Coronary artery (tissue), 2 donors: Measurements from ENCODE around the gene SNX13.
A peak's percentile ranks its signal among the peaks of the same experiment; 100 is the strongest.

Experiments
- DNase-seq: peaks from one replicate; pipeline ENCODE4 v3.0.0-alpha.2; 2017; ENCODE audit warnings: low spot score
- H3K27ac ChIP-seq, 2 donors: fragments of 200-600 bp; sonication (generic); one replicate each; pipeline ENCODE4 v1.5.1; 2016 to 2019
- H3K4me3 ChIP-seq: fragments of 200-600 bp; sonication (generic); 2 replicates; pipeline ENCODE4 v1.5.1; 2016; ENCODE audit warnings: mild to moderate bottlenecking, moderate library complexity
- CTCF ChIP-seq: fragments of 200-600 bp; sonication (generic); IDR thresholded peaks from one replicate; pipeline ENCODE4 v1.5.1; 2019; ENCODE audit warnings: antibody characterized with exemption

Gene SNX13

GRCh38 chr7:17940302-17940883 is at the start of gene SNX13:
SNX13 (minus strand) TSS chr7:17940494; CDS start chr7:17940295, 199 bp downstream.
- no peak for TF ChIP-seq CTCF
- peak; percentile 94 for DNase-seq
- peak within 1 kb of the TSS; percentile 95 to 98 for H3K27ac ChIP-seq
- H3K4me3 ChIP-seq = peak within 1 kb of the TSS; percentile 97

- DNase-seq = no peak
- Histone ChIP-seq H3K4me3 (no peak overlapping the region), H3K27ac (no peak overlapping the region)
- no peak for TF ChIP-seq CTCF
Measured at GRCh38 chr7:17989546-17989945, 49.3 kb upstream of the SNX13 start.

GRCh38 chr7:17988858-17989257 is 48.6 kb upstream of the SNX13 start:
- H3K4me3 ChIP-seq = no peak overlapping the region

GRCh38 chr7:17988141-17988540 is 47.8 kb upstream of the SNX13 start:
- H3K27ac ChIP-seq = no peak overlapping the region
- no peak overlapping the region for H3K4me3 ChIP-seq
- TF ChIP-seq CTCF = no peak
- no peak for DNase-seq

More at GRCh38 chr7:17988858-17989257, 48.6 kb upstream of the SNX13 start:
- H3K27ac ChIP-seq = no peak overlapping the region
- no peak for DNase-seq
- TF ChIP-seq CTCF = no peak

GRCh38 chr7:17986851-17987250 is 46.6 kb upstream of the SNX13 start:
- no peak for TF ChIP-seq CTCF
- H3K4me3 ChIP-seq = no peak overlapping the region
- DNase-seq = no peak
- H3K27ac ChIP-seq = no peak overlapping the region

- H3K27ac ChIP-seq = no peak overlapping the region
- no peak for TF ChIP-seq CTCF
- no peak for DNase-seq
Measured at GRCh38 chr7:17985473-17986239, 45.4 kb upstream of the SNX13 start.

GRCh38 chr7:17984288-17984687 is 44.0 kb upstream of the SNX13 start:
- no peak for DNase-seq
- Histone ChIP-seq H3K4me3 (no peak overlapping the region), H3K27ac (no peak overlapping the region)
- no peak for TF ChIP-seq CTCF

More at GRCh38 chr7:17985473-17986239, 45.4 kb upstream of the SNX13 start:
- H3K4me3 ChIP-seq = no peak overlapping the region
